Epidermal melanocyte (primary cell): ENCODE data around the gene CLTC.

ENCODE experiments used
- DNase-seq: peaks from one replicate; pipeline ENCODE4 v3.0.0; 2011; ENCODE audit warnings: low spot score; ENCODE audit not compliant: insufficient read length

Gene CLTC

DNA sequence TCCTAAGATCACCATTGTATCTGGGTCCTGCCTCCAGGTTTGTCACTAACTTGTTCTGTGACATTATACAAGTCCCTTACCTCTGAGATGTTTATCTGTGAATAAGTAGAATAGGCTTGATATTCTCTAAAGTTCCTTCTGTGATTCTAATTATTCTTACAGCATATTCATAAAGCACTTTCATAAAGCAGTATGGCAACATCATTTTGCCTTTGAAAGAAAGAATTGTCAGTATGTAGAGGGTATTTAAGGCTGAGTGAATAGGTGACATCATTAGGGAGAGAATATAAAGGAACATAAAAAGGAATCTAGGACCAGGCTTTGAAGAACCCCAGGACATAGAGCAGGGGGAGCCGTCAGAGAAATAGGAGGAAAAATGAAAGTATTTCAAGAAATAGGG lies 103.3 kb downstream of the CLTC start:
- no peak for DNase-seq

DNA sequence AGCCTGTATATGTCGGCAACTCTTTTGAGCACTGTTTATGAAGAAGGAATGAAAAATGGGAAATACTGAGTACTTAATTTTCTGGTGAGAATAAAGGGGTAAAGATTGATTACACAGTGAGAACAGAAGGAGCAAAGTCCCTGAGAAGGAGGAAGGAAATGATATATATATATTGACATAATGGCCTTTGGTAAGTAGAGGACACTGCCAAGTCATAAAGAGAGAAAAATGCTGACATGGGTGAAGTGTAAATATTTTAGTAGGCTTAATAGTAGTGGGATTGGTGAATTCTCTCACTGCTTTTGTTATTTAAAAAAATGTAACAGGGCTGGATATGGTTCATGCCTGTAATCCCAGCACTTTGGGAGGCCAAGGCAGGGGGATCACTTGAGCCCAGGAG lies 103.9 kb downstream of the CLTC start:
- no peak for DNase-seq

DNA sequence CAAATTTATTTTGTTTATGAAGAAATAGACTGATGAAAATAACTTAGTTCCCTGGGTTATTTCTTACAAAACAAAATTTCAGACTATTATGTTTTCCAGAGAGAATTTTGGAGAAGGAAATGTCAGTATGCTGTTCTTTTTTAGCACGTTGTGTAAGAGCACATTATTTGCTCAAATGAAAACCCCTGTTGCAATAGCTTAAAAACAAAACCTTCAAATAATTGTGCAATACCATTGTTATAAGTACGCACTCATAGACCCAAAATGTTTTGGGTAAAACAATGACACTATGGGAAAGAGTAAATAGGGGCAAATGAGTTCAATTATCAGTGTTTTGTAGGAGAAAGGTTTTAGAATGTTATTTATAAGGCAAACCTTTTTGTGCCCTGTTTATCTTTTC lies 106.0 kb downstream of the CLTC start:
- DNase-seq, result no peak

DNA sequence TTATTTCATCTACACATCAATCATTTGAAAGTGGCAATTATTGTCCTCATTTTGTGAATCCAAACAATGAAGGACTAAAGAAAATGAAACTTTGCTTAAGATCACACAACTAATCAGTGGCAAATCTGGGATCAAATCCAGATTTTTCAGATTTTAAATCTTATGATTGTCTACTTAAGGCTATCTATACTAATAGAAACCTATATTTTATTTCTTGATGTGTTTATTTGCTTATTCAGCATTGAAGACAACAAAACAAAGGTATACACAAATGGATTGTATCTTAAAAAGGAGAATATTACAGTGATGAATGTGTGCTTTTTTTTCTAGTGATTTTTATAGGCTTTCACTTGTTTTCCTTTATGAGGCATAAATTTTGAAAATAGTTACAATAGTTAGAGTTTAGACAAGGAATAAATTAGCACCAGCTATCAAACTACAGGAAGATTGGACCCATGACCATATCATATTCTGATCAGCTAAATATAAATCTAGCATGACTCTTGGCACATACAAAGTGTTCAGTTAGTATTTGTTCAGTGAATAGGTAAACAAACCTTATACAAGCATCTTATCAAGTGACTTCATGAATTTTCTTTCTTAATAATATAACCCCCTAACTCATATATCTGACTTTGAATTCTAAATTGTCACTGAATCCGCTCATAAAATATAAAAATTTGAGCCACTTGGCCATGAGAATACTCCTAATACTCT lies 108.3 kb downstream of the CLTC start:
- no peak for DNase-seq

DNA sequence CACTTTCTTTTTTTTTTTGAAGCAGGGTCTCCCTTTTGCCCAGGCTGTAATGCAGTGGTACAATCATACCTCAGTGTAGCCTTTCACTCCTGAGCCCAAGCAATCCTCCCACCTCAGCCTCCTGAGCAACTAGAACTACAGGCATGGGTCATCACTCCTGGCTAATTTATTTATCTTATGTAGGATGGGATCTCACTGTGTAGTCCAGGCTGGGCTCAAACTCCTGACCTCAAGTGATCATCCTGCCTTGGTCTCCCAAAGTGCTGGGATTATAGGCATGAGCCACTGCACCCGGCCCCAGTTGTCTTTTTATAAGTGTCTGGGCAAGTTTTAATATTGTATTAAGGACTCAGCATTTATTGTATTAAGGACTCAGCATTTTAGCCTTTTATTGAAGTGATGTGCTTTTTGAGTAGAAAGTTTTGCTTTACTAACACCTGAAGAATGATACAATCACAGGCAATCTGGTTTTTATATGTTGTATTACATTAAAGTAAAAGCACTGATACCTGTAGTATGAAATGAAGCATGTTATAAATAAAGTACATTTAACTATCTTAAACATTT lies 110.7 kb downstream of the CLTC start:
- DNase-seq, result no peak

DNA sequence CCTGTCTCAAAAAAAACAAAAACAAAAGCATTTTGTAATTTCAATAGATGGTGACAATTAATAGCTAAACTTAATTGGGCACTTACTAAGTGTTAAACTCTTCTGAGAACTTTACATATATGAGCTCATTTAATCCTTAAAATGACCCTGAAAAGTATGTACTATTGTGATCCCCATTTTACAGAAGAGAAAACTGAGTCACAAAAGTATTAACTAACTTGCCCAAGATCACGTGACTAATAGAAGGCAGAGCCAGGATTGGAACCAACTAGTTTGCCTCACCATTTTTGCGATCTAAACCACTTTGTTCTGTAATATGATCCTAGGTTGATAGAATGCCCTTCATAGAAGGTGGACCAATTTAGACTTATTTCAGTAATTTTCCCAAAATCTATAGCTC lies 114.0 kb downstream of the CLTC start:
- DNase-seq, result no peak

DNA sequence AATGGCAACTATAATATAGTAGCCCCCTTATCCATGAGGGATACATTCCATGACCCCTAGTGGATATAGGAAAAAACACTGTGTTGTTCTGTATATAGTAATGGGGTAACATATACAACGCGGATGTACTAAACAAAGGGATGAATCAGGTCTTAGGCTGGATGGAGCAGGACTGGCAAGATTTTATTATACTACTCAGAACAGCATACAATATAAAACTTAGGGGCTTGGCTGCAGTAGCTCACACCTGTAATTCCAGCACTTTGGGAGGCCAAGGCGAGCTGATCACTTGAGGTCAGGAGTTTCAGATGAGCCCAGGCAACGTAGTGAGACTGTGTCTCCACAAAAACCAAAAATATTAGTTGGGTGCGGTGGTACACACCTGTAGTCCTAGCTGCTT lies 114.5 kb downstream of the CLTC start:
- DNase-seq, result no peak

DNA sequence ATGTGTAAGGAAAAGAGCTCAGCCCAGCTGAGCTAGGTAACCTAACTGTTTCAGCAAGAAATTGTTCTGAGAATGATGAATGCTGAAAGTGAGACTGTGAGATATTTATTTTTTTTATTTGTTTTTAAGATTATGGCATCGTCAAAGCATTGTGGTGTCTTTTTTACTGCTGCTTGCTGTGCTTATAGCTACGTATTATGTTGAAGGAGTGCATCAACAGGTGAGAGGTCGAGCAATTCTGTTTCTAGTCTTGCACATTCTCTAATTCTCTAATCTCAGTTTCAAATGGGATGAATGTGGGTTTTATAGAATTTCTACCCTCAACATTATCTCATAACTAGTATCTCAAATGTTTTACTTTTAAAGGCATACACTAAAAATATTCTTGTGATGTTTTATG lies 117.6 kb downstream of the CLTC start:
- DNase-seq, result no peak

DNA sequence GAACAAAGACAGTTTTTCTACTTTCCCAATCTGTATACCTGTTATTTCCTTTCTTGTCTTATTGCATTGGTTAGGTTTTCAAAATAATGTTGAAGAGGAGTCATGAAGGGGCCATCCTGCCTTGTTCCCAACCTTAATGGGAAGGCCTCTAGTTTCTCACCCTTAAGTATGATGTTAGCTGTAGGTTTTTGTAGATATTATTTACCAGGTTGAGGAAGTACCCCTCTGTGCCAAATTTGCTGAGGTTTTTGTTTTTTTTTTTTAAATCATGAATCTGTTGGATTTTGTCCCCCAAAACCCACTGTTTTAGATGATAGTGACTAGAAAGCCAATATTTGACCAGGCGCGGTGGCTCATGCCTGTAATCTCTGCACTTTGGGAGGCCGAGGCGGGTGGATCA lies 124.1 kb downstream of the CLTC start:
- no peak for DNase-seq

DNA sequence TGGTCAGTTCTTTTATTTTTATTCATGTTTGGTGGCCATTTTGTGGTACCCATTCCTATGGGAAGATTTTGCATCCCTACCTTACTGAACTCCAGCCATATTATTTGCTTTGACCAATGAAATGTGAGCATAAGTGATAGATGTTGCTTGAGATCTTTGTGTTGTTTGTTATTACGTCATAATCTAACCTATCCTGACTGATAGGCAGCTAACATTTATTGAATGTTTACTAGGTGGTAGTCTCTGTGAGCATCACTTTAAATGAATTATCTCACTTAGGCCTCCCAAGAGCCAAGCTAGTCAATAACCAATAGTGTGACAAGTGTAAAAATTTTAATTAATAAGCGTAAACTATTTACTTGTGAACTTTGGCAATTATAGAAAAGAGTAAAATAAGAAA lies 125.3 kb downstream of the CLTC start:
- DNase-seq, result no peak
